Dermis microvascular lymphatic vessel endothelial cell (primary cell): ENCODE results near the gene OTOR. TPM values are rescaled to one million over a fixed set of nuclear protein-coding genes. Genes with fewer than 3 reads are reported as not detected.

Experiments used
- DNase-seq, 2 donors: peaks; one replicate each; pipeline versions ENCODE4 v3.0.0 to v3.0.0-alpha.2; 2010; ENCODE audit warnings: low read depth in 2 of 2
- total RNA-seq: library from RNA; depleted of rRNA; stranded (reverse); fragments of >200 nt; gene quantifications from 2 replicates; pipeline ENCODE4 v1.2.1, GENCODE V29; 2014

OTOR gene
- total RNA-seq, 1 donor from 2014 or later: not detected

DNA sequence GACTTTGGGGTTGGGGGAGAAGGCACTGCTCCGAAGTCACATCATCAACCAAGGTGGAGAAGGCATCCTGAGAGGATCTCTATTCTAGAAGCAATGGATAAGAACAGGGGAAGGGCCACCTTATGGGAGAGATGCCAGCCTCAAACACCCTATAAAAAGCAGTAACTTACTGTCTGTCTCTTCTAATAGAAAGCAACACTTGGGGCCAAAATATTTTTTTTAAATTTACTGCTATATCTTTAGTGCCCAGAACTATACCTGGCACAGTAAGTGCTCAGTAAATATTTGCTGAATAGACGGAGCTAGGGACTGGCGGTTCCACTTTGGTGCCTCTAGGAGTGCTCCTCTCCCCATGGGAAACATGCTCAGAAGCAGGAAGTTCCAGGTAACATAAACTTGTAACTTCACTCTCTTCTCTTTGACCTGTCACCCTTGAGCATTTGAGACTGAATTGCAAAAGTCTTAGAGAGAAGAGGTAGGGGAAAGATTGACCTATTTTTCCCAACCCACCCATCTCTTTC lies 807 bp upstream of the OTOR start:
- DNase-seq: no peak

DNA sequence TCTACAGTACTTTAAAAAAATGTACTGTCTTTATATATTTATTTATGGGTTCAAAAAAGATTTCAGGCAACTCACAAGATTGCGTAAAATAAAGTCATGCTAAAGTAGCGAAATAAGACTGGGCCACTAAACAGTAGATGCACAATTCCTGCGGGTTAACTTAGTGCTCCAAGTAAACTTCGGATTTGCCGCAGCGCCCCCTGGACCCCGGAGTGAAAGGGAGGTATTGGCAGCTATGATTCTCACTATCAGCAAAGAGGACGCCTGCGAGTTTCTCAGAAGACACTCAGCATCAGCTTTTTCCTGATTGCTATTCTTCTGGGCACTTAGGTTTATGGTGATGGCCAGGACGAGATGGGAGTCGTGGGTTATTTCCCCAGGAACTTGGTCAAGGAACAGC lies 1.4 kb downstream of the OTOR start:
- no peak for DNase-seq

GRCh38 chr20:16752082-16752481 lies 3.9 kb downstream of the OTOR start:
- DNase-seq: no peak

GRCh38 chr20:16752901-16753300 lies 4.7 kb downstream of the OTOR start:
- DNase-seq: no peak

DNA sequence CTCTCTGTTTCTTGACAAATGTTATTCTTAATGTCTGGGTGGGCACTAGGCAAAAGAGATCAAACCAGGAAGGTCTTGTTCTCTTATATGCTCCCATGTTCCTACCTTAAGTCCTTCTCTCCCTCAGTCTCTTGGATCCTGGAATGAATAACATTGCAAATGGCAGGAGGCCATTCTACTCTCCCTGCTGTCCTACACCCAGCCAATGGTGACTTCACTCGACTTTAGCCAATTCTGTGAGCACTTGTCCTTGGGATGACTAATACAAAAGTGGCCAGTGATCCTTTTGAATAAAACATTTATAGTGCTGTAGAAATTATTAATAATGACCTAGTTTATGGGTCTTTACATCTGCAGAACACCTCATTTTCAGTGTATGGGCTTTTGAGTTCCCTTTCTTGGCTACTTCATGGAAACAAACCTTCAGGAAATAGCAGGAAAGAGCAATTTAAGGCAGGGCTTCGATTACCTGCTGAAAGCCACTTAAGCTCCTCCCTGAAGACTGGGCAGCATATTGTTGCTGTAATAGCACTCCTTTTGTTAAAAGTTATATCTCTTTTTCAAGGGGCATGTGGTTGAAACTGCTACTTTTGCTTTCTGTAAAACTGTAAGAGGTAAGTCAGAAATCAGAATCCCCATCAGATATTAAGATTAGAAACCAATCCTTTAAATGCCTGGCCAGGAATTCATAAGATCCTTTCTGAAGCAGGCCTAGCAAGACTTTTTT lies 10.5 kb downstream of the OTOR start:
- DNase-seq: no peak

DNA sequence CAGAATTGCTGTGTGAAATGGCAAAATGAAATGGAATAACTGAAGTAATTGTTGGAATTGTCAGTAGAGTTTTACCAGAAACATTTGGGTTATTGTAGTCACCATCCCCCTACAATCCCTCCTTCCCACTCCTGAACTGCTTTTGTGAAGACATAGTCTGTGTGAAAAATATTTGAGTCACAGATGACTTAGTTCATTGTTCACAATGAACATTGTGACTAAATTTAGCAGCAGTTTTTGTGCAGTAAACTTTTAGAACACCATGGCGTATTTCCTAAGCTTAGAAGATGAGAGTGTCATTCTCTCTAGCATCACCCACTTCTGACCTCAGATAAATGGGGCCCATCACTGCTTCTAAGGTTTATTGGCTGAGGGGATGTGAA lies 11.0 kb downstream of the OTOR start:
- no peak for DNase-seq

DNA sequence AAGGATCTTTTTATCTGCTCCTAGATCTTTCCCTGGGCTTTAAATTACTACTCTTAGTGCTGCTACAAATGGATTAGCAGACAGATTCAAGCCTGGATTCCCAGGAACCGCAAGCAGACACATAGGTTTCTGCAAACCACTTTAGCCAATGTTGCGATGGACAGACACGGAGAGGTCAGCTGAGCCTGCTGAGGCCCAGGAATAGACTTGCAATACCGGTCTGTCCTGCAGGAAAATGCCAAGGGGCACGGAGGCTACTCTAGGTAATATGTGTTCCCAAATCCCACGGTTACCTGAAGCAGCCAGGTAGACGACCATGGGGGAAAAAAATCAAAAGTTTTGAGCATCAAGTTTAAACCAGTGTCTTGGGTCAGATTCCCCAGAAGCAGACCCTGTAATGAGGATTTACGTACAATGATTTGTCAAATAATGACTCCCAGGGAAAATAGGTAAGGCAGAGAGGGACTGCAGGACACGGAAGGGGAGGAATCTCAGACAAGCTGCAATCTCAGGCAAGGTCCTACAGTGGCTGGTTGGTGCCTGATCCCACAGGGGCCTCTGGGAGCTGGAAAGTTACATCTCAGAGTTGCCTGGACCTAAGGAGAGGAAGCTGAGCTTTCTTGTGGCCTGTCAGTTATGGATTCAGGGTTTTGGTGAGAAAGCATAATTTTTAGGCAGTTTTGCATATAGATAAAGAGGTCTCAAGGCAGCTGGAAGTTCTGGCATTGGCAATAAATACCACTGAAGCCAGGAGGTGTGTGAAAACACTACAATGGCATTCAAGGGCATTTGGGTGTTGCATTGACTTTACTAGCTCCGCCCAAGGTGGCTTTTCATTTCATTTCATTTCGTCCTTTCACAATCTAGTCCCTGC lies 12.5 kb downstream of the OTOR start:
- no peak for DNase-seq

DNA sequence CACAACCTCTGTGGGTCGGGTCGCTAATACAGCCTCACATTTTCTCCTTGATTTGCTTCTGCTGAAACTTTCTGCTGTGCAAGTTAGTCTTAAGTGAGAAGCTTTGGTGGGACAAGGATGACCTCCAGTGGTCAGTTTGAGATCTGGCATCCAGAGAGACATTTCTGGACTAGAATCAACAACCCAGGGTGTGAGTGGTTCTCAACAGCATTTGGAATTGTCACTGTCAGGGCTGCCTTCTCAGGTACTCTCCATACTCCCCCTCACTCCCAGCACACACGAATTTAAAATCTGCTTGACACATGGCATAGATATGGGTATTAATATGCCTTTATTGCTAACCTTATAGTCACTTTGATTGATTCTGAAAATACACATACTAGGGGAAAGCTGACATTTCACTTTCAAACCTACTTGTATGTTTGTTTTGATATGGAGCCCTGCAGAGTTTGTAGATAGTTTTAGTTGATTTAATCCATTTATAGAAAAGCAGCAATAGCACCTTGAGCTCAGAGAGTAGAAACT lies 13.2 kb downstream of the OTOR start:
- peak; percentile 66 to 72 for DNase-seq

GRCh38 chr20:16764560-16764959 lies 16.4 kb downstream of the OTOR start:
- DNase-seq: no peak

- DNase-seq: no peak
Measured at GRCh38 chr20:16771213-16771612, 23.1 kb downstream of the OTOR start.

DNA sequence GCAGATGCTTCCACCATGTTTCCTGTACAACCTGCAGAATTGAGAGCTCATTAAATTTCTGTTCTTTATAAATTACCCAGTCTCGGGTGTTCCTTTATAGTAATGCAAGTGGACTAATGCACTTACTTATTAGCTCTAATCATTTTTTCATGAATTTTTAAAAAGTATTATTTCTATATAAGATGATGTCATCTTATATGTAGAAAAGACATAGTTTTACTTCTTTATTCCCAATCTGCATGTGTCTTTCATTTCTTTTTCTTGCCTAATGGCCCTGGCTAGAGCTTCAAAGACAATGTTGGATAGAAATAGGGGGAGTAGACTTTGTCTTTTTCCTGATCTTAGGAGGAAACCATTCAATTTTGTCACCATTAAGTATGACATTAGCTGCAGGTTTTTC lies 27.8 kb downstream of the OTOR start:
- no peak for DNase-seq

DNA sequence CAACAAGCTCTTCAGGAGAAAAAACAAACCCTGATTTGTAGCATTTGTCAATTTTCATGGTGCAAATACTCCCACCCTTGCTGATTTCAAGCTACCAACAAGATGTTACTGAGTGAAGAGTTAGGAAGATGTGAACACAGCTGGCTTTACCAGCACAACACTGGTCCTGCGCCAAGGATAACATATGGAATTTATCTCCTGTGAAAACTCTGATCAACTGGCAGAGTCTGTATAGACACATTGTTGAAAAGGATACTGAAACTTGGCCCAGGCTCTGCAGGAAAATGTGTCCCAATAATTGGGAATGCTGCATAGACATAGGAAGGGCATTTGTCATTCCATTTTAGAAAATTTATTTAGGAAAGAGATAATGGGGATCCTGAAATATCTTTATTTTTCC lies 29.0 kb downstream of the OTOR start:
- DNase-seq: peak; percentile 27 to 31

- DNase-seq: no peak
Measured at GRCh38 chr20:16778159-16778558, 30.0 kb downstream of the OTOR start.

DNA sequence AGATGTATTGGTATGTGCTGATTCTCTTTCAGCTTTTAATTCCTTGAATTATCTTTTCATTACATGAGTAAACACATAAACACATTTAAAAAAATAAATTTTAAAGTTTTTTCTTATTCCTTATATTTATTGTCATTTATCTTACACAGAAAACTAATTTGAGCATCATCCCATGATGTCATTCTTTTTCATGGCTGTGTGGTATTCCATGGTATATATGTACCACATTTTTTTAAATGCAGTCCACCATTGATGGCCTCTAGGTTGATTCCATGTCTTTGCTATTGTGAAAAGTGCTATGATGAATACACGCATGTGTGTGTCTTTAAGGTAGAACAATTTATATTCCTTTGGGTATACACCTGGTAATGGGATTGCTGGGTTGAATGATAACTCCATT lies 33.3 kb downstream of the OTOR start:
- no peak for DNase-seq

GRCh38 chr20:16785226-16785625 lies 37.1 kb downstream of the OTOR start:
- DNase-seq: peak in 1 of 2 donors; percentile 3

Other genes with a start within 250 kb of the OTOR start
- gene KIF16B, start 174.9 kb upstream of the OTOR start, total RNA-seq: 8.1 and 8.6 TPM in 2 replicates
- 31.1 and 34.3 TPM in 2 replicates for gene SNRPB2, start 18.3 kb upstream of the OTOR start, total RNA-seq